ENCODE results near the gene ARRB2. TPM values are rescaled to one million over a fixed set of nuclear protein-coding genes. Genes with fewer than 3 reads are reported as not detected.

The ARRB2 gene
- total and polyA plus RNA-seq, 2 of the 8 experiments (the other 6 are each of a cell fraction or from before 2014, with no cell fraction given), result 72.4 to 101 TPM

DNA sequence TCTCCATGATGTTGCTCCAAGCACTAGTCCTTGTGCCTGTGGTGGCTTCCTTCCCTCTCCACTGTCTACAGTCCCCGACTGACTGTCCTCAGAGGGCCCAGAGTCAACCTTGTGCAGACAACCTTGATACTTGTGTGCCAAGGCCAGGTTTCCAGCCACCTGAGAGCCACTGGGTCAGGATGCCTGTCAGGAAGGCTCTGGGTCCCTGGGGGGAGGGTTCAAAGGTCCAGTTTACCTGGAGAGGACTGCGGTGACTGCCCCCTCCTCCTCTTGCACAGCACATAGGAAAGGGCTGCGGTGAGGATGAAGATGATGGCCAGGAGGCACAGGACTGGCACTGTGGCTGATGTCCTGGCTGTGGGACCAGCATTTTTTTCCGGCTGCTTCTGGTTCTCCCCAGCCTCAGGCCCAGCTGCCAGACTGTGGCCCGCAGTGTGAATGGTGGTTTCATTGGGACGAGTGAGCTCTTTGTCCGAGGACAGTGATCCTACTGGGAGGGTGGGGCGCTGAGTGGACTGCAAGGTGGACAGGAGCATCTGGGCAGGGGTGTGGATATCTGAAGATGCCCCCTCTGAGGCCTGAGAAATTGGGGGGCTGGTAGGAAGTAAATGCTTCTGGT, 24.5 kb downstream of the ARRB2 start (continued):
- no peak for TF ChIP-seq CHD7 (IDR thresholded peaks at IDR 0.05; ENCODE audit: insufficient replicate concordance, low read length)
- no peak for TF ChIP-seq SIN3A (conservative IDR thresholded peaks at IDR 0.05 in 1 of 2, IDR thresholded peaks at IDR 0.05 in 1 of 2; ENCODE audit: low read depth in 1 of 2, low read length in 2 of 2)
- TF ChIP-seq SP4 (IDR thresholded peaks at IDR 0.05; ENCODE audit: low read length), result no peak
- TF ChIP-seq SP2 (IDR thresholded peaks at IDR 0.05; ENCODE audit: low read length), result no peak
- TF ChIP-seq SP1 (IDR thresholded peaks at IDR 0.05; ENCODE audit: low read depth, low read length), result no peak
- TF ChIP-seq BACH1 (IDR thresholded peaks at IDR 0.05; ENCODE audit: low read length), result no peak

All from H1 (cell line).